ENCODE measurements around the gene IFNAR1. TPM values are rescaled to one million over a fixed set of nuclear protein-coding genes. Genes with fewer than 3 reads are reported as not detected.

The IFNAR1 gene
- total and polyA plus RNA-seq, 9 of the 15 experiments (the other 6 are each of a cell fraction or from before 2014, with no cell fraction given), result 8.6 to 31.8 (median 14.8) TPM

GRCh38 chr21:33394260-33394659 is 69.5 kb downstream of the IFNAR1 start:
- Histone ChIP-seq H3K27me3 (ENCODE audit: control insufficient read depth in 2 of 2, insufficient read depth in 2 of 2, low read length in 2 of 2) (peaks cover 0 to 8% of the 10 kb centered on the region in 2 experiments; a peak in 1 of 5 replicates), H3K79me2 (ENCODE audit: control insufficient read depth, insufficient read depth, low read length) (no peaks in the 10 kb centered on the region), H3K9me1 (ENCODE audit: control insufficient read depth, insufficient read depth, low read length) (no peaks in the 10 kb centered on the region), H3K9me3 (replicated peaks; ENCODE audit: control insufficient read depth, insufficient read depth, low read depth, low read length) (no peaks in the 10 kb centered on the region), H3K4me2 (ENCODE audit: insufficient read depth, low read length) (no peak overlapping the region), H4K20me1 (replicated peaks; ENCODE audit: control insufficient read depth, insufficient read depth, low read length) (no peaks in the 10 kb centered on the region), H3K36me3 (ENCODE audit: control insufficient read depth, insufficient read depth, low read length) (no peaks in the 10 kb centered on the region), H3K9ac (ENCODE audit: insufficient read depth in 1 of 2, low read depth in 2 of 2, low read length in 2 of 2) (no peak overlapping the region), H3K27ac (ENCODE audit: extremely low read depth, low read depth, low read length) (no peak overlapping the region), H3K4me3 (no peak overlapping the region), H2AFZ (ENCODE audit: low read depth, low read length) (0 out of 2 replicates have a peak overlapping the region, but pooled peaks have one; percentile 5), H3K4me1 (replicated peaks in 1 of 2; ENCODE audit: control insufficient read depth in 2 of 2, insufficient read depth in 2 of 2, low read length in 2 of 2) (no peaks in the 10 kb centered on the region)
- no peak for ATAC-seq
- CTCF ChIA-PET (ENCODE audit: low intra/inter-chr PET ratio), result no interaction called here
- no TSS peak for BruUV-seq (replicated peaks)
- WGBS (ENCODE audit: insufficient coverage, low coverage, missing lambda C conversion rate), result 18% methylated on average over 6 of the region's 8 CpGs
- intact Hi-C loops (cut with micrococcal nuclease), result no loop called here
- DNase-seq (ENCODE audit: extremely low read depth in 1 of 4, low spot score in 3 of 4), result no peak
- no peak for FAIRE-seq
- TF ChIP-seq MAFK (IDR thresholded peaks at IDR 0.05; ENCODE audit: low read length) (peak; percentile 46), ATF2 (CRISPR knock-in tag; IDR thresholded peaks at IDR 0.05) (no peak), MAFF (IDR thresholded peaks at IDR 0.05; ENCODE audit: low read length) (peak; percentile 59), MAFG (tag; conservative IDR thresholded peaks at IDR 0.05) (peak; percentile 73), FUS (optimal IDR thresholded peaks at IDR 0.05; ENCODE audit: low read depth, low read length) (no peak), C11orf30 (IDR thresholded peaks at IDR 0.05; ENCODE audit: low read depth) (peak; percentile 88), ZNF316 (IDR thresholded peaks at IDR 0.05) (peak; percentile 92)
- in situ Hi-C loops (cut with MboI), result no loop called here
- POLR2A ChIA-PET, result interaction anchor here (0.7 kb wide), 1 partner anchor 9 kb away, joined by 4 read pairs; no protein-coding TSS in a partner anchor
